GM23248 (cell line): ENCODE results near the gene CACHD1.

Experiments
- EZH2 ChIP-seq: fragments of 200-600 bp; sonication (generic); IDR thresholded peaks from 2 replicates; pipeline ENCODE4 v1.6.1; 2018; ENCODE audit warnings: antibody characterized with exemption, mild to moderate bottlenecking; ENCODE audit not compliant: insufficient read depth, poor library complexity, severe bottlenecking
- EZH2phosphoT487 ChIP-seq: fragments of 200-600 bp; sonication (generic); IDR thresholded peaks from 2 replicates; pipeline ENCODE4 v1.6.1; 2018; ENCODE audit warnings: antibody characterized with exemption, moderate library complexity, mild to moderate bottlenecking, low read depth; ENCODE audit not compliant: insufficient read depth

GRCh38 chr1:64537942-64538341 lies 68.0 kb downstream of the CACHD1 start:
- TF ChIP-seq EZH2 (no peak), EZH2phosphoT487 (no peak)
